Neural progenitor cell (in vitro differentiated cells): ENCODE data around the gene EMC1.

Source experiments
- CTCF ChIP-seq: fragments of 200-600 bp; sonication (generic); IDR thresholded peaks from 2 replicates; pipeline ENCODE4 v1.5.1; 2017; ENCODE audit warnings: antibody characterized with exemption, mild to moderate bottlenecking
- EZH2 ChIP-seq: fragments of 200-600 bp; sonication (generic); IDR thresholded peaks from 2 replicates; pipeline ENCODE4 v1.6.1; 2017; ENCODE audit warnings: antibody characterized with exemption, mild to moderate bottlenecking, moderate library complexity

- TF ChIP-seq EZH2 (no peak), CTCF (no peak)
Observed at GRCh38 chr1:19255288-19255687, 4.0 kb upstream of the EMC1 start.
